ENCODE measurements around the gene ACBD6. TPM values are rescaled to one million over a fixed set of nuclear protein-coding genes. Genes with fewer than 3 reads are reported as not detected.

The ACBD6 gene
- total and polyA plus RNA-seq, 10 of the 15 experiments (the other 5 are each of a cell fraction or from before 2014, with no cell fraction given): 15.0 to 67.3 (median 55.0) TPM

DNA sequence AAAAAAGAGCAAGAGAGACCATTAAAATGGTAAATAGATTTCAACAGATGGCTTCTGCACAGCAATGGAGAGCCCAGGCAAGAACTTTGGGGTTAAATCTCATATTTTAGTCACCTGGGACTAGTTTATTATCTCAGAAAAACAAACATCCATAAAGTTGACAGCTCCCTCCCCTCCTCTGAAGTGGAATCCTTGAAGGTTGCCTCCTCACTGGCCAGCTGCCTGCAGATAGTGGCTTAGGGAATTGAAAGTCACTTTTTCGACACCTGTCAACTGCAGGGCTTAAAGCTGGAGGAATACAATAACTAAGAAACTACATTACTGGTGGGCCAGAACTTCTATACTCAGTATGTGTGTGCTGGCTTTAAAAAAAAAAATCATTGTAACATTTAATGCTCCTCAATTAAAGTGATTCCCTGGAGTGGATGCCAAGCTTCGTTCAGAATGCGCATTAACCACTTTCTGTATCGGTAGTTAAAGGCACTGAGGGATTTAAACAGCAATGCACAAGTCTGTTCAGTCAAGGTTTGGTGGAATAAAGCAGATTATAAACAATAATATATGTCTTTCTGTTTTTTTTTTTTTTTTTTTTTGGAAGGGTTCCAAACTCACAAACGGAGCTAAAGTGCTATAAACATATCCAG lies 219.9 kb downstream of the ACBD6 start:
- Histone ChIP-seq H3K36me3 (ENCODE audit: control insufficient read depth in 2 of 2, insufficient read depth in 2 of 2, low read length in 1 of 2) (peaks cover 0 to 2% of the 10 kb centered on the region in 2 experiments; a peak in 2 of 4 replicates), H3K4me2 (ENCODE audit: control insufficient read depth, insufficient read depth) (no peak overlapping the region), H3K9me3 (replicated peaks; ENCODE audit: control insufficient read depth, insufficient read depth, low read length) (no peaks in the 10 kb centered on the region), H4K20me1 (ENCODE audit: control insufficient read depth, insufficient read depth) (no peaks in the 10 kb centered on the region), H3K4me1 (ENCODE audit: control insufficient read depth, insufficient read depth, low read length) (no peaks in the 10 kb centered on the region; the same call in 1 of the 2 replicates), H3K79me2 (ENCODE audit: control insufficient read depth, insufficient read depth, low read length) (no peaks in the 10 kb centered on the region), H3K27ac (ENCODE audit: control insufficient read depth, insufficient read depth) (no peak overlapping the region), H3K4me3 (no peak overlapping the region), H3K9ac (ENCODE audit: control insufficient read depth, insufficient read depth, low read length) (no peak overlapping the region), H3K27me3 (replicated peaks in 1 of 2; ENCODE audit: control insufficient read depth in 2 of 2, insufficient read depth in 2 of 2, low read length in 1 of 2) (no peaks in the 10 kb centered on the region), H2AFZ (ENCODE audit: control insufficient read depth, low read depth, low read length) (no peak overlapping the region)
- in situ Hi-C loops (cut with MboI): no loop called here
- TF ChIP-seq EED (IDR thresholded peaks at IDR 0.05; ENCODE audit: low read depth) (no peak), ZBED1 (IDR thresholded peaks at IDR 0.05; ENCODE audit: borderline replicate concordance) (no peak), FOXK2 (IDR thresholded peaks at IDR 0.05) (no peak), CBX3 (IDR thresholded peaks at IDR 0.05; ENCODE audit: borderline replicate concordance, low read depth) (no peak), KAT2A (conservative IDR thresholded peaks at IDR 0.05; ENCODE audit: control insufficient read depth, low read depth, low read length) (no peak), RFX5 (IDR thresholded peaks at IDR 0.05; ENCODE audit: low read depth, low read length) (no peak), NFYA (IDR thresholded peaks at IDR 0.05; ENCODE audit: borderline replicate concordance, low read depth, low read length) (no peak), TAF1 (IDR thresholded peaks at IDR 0.05; ENCODE audit: borderline replicate concordance, low read depth, low read length) (no peak)
- TF ChIP-seq, protein P1, sequence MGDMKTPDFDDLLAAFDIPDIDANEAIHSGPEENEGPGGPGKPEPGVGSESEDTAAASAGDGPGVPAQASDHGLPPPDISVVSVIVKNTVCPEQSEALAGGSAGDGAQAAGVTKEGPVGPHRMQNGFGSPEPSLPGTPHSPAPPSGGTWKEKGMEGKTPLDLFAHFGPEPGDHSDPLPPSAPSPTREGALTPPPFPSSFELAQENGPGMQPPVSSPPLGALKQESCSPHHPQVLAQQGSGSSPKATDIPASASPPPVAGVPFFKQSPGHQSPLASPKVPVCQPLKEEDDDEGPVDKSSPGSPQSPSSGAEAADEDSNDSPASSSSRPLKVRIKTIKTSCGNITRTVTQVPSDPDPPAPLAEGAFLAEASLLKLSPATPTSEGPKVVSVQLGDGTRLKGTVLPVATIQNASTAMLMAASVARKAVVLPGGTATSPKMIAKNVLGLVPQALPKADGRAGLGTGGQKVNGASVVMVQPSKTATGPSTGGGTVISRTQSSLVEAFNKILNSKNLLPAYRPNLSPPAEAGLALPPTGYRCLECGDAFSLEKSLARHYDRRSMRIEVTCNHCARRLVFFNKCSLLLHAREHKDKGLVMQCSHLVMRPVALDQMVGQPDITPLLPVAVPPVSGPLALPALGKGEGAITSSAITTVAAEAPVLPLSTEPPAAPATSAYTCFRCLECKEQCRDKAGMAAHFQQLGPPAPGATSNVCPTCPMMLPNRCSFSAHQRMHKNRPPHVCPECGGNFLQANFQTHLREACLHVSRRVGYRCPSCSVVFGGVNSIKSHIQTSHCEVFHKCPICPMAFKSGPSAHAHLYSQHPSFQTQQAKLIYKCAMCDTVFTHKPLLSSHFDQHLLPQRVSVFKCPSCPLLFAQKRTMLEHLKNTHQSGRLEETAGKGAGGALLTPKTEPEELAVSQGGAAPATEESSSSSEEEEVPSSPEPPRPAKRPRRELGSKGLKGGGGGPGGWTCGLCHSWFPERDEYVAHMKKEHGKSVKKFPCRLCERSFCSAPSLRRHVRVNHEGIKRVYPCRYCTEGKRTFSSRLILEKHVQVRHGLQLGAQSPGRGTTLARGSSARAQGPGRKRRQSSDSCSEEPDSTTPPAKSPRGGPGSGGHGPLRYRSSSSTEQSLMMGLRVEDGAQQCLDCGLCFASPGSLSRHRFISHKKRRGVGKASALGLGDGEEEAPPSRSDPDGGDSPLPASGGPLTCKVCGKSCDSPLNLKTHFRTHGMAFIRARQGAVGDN (IDR thresholded peaks at IDR 0.05): no peak
- TF ChIP-seq, protein P2, sequence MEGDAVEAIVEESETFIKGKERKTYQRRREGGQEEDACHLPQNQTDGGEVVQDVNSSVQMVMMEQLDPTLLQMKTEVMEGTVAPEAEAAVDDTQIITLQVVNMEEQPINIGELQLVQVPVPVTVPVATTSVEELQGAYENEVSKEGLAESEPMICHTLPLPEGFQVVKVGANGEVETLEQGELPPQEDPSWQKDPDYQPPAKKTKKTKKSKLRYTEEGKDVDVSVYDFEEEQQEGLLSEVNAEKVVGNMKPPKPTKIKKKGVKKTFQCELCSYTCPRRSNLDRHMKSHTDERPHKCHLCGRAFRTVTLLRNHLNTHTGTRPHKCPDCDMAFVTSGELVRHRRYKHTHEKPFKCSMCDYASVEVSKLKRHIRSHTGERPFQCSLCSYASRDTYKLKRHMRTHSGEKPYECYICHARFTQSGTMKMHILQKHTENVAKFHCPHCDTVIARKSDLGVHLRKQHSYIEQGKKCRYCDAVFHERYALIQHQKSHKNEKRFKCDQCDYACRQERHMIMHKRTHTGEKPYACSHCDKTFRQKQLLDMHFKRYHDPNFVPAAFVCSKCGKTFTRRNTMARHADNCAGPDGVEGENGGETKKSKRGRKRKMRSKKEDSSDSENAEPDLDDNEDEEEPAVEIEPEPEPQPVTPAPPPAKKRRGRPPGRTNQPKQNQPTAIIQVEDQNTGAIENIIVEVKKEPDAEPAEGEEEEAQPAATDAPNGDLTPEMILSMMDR (IDR thresholded peaks at IDR 0.05 in 2 of 3, conservative IDR thresholded peaks at IDR 0.05 in 1 of 3; ENCODE audit: control insufficient read depth in 2 of 3, extremely low read depth in 1 of 3, insufficient read depth in 1 of 3, low read depth in 3 of 3, low read length in 3 of 3): no peak
- TF ChIP-seq, protein P3, sequence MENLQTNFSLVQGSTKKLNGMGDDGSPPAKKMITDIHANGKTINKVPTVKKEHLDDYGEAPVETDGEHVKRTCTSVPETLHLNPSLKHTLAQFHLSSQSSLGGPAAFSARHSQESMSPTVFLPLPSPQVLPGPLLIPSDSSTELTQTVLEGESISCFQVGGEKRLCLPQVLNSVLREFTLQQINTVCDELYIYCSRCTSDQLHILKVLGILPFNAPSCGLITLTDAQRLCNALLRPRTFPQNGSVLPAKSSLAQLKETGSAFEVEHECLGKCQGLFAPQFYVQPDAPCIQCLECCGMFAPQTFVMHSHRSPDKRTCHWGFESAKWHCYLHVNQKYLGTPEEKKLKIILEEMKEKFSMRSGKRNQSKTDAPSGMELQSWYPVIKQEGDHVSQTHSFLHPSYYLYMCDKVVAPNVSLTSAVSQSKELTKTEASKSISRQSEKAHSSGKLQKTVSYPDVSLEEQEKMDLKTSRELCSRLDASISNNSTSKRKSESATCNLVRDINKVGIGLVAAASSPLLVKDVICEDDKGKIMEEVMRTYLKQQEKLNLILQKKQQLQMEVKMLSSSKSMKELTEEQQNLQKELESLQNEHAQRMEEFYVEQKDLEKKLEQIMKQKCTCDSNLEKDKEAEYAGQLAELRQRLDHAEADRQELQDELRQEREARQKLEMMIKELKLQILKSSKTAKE (IDR thresholded peaks at IDR 0.05; ENCODE audit: low read depth, poor library complexity, severe bottlenecking): no peak
- TF ChIP-seq, protein P4, sequence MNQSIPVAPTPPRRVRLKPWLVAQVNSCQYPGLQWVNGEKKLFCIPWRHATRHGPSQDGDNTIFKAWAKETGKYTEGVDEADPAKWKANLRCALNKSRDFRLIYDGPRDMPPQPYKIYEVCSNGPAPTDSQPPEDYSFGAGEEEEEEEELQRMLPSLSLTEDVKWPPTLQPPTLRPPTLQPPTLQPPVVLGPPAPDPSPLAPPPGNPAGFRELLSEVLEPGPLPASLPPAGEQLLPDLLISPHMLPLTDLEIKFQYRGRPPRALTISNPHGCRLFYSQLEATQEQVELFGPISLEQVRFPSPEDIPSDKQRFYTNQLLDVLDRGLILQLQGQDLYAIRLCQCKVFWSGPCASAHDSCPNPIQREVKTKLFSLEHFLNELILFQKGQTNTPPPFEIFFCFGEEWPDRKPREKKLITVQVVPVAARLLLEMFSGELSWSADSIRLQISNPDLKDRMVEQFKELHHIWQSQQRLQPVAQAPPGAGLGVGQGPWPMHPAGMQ (IDR thresholded peaks at IDR 0.05; ENCODE audit: borderline replicate concordance): no peak
- ATAC-seq (no peak), DNase-seq (ENCODE audit: low read depth, low spot score) (no peak), FAIRE-seq (no peak)
- 95% methylated on average over 4 of the region's 5 CpGs for WGBS (ENCODE audit: insufficient coverage, insufficient replicate concordance, low lambda C conversion rate, missing lambda C conversion rate)
- RAD21 ChIA-PET (ENCODE audit: unreplicated experiment): interaction anchor here (1.1 to 1.6 kb wide), 2 partner anchors 29 to 468 kb away, joined by 3 to 5 read pairs; no protein-coding TSS in a partner anchor
- CTCF ChIA-PET: interaction anchor here (0.6 to 1.6 kb wide), 3 partner anchors 13 to 287 kb away, joined by 3 to 5 read pairs (median 3); no protein-coding TSS in a partner anchor
- BruUV-seq (replicated peaks): no TSS peak
- intact Hi-C loops (cut with micrococcal nuclease; ENCODE audit: unreplicated experiment): no loop called here
- POLR2A ChIA-PET: interaction anchor here (0.7 kb wide), 1 partner anchor 84 kb away, joined by 3 read pairs; no protein-coding TSS in a partner anchor
- SMC1A ChIA-PET (ENCODE audit: uncharacterized antibody, unreplicated experiment): interaction anchor here (0.6 to 1.8 kb wide), 5 partner anchors 8 to 378 kb away, joined by 3 to 6 read pairs (median 3); no protein-coding TSS in a partner anchor

All from GM12878 (cell line).